ENCODE results near the gene NAV2. TPM values are rescaled to one million over a fixed set of nuclear protein-coding genes. Genes with fewer than 3 reads are reported as not detected.

Gene NAV2
- total and polyA plus RNA-seq, 2 donors (not counting 1 experiment from before 2014, with no cell fraction given): 8.1 to 14.0 TPM

- Histone ChIP-seq H3K4me1 (ENCODE audit: control insufficient read depth, extremely low read depth, insufficient read depth, low read length) (peaks cover 10% of the 10 kb centered on the region), H3K4me3 (replicated peaks in 1 of 4; ENCODE audit: control extremely low read depth in 1 of 4, insufficient read depth in 1 of 4, low read depth in 3 of 4, low read length in 4 of 4) (no peak overlapping the region), H3K9me3 (ENCODE audit: control insufficient read depth, insufficient read depth, low read depth, low read length) (no peaks in the 10 kb centered on the region), H4K20me1 (ENCODE audit: control insufficient read depth, extremely low read depth, insufficient read depth, low read length) (no peaks in the 10 kb centered on the region), H3K27ac (ENCODE audit: insufficient read depth, low read length) (no peak overlapping the region), H3K27me3 (ENCODE audit: control insufficient read depth, insufficient read depth, low read length) (no peaks in the 10 kb centered on the region), H2AFZ (ENCODE audit: low read length) (no peak overlapping the region), H3K79me2 (ENCODE audit: control insufficient read depth, insufficient read depth, low read length) (peaks cover 12% of the 10 kb centered on the region), H3K9ac (ENCODE audit: insufficient read depth, low read length) (no peak overlapping the region), H3K4me2 (ENCODE audit: extremely low read depth, insufficient read depth, low read length) (no peak overlapping the region), H3K36me3 (ENCODE audit: control insufficient read depth, insufficient read depth, low read length) (peaks cover 14% of the 10 kb centered on the region)
- TF ChIP-seq EZH2 (IDR thresholded peaks at IDR 0.05; ENCODE audit: low read length, missing control alignments) (no peak), CTCF (conservative IDR thresholded peaks at IDR 0.05 in 1 of 2, IDR thresholded peaks at IDR 0.05 in 1 of 2; ENCODE audit: low read depth in 1 of 2, low read length in 2 of 2) (no peak)
- DNase-seq (ENCODE audit: low read depth in 2 of 2): no peak
These were observed 226.2 kb downstream of the NAV2 start for GRCh38 chr11:19938866-19939265.

- Histone ChIP-seq H3K4me3 (replicated peaks in 1 of 4; ENCODE audit: control extremely low read depth in 1 of 4, insufficient read depth in 1 of 4, low read depth in 3 of 4, low read length in 4 of 4) (no peak overlapping the region), H3K9me3 (ENCODE audit: control insufficient read depth, insufficient read depth, low read depth, low read length) (no peaks in the 10 kb centered on the region), H3K27ac (ENCODE audit: insufficient read depth, low read length) (no peak overlapping the region), H3K9ac (ENCODE audit: insufficient read depth, low read length) (no peak overlapping the region), H4K20me1 (ENCODE audit: control insufficient read depth, extremely low read depth, insufficient read depth, low read length) (no peaks in the 10 kb centered on the region), H3K27me3 (ENCODE audit: control insufficient read depth, insufficient read depth, low read length) (no peaks in the 10 kb centered on the region), H2AFZ (ENCODE audit: low read length) (no peak overlapping the region), H3K4me1 (ENCODE audit: control insufficient read depth, extremely low read depth, insufficient read depth, low read length) (peaks cover 8% of the 10 kb centered on the region), H3K36me3 (ENCODE audit: control insufficient read depth, insufficient read depth, low read length) (peaks cover 8% of the 10 kb centered on the region), H3K4me2 (ENCODE audit: extremely low read depth, insufficient read depth, low read length) (no peak overlapping the region), H3K79me2 (ENCODE audit: control insufficient read depth, insufficient read depth, low read length) (peaks cover 8% of the 10 kb centered on the region)
- no peak for TF ChIP-seq CTCF (conservative IDR thresholded peaks at IDR 0.05 in 1 of 2, IDR thresholded peaks at IDR 0.05 in 1 of 2; ENCODE audit: low read depth in 1 of 2, low read length in 2 of 2)
- no peak for TF ChIP-seq EZH2 (IDR thresholded peaks at IDR 0.05; ENCODE audit: low read length, missing control alignments)
- DNase-seq (ENCODE audit: low read depth in 2 of 2): peak in 1 of 2 donors; percentile 42
These were observed 226.8 kb downstream of the NAV2 start for GRCh38 chr11:19939415-19939929.

- Histone ChIP-seq H4K20me1 (ENCODE audit: control insufficient read depth, extremely low read depth, insufficient read depth, low read length) (no peaks in the 10 kb centered on the region), H3K27me3 (ENCODE audit: control insufficient read depth, insufficient read depth, low read length) (no peaks in the 10 kb centered on the region), H3K27ac (ENCODE audit: insufficient read depth, low read length) (no peak overlapping the region), H3K9ac (ENCODE audit: insufficient read depth, low read length) (no peak overlapping the region), H3K36me3 (ENCODE audit: control insufficient read depth, insufficient read depth, low read length) (peaks cover 11% of the 10 kb centered on the region), H3K79me2 (ENCODE audit: control insufficient read depth, insufficient read depth, low read length) (peaks cover 5% of the 10 kb centered on the region), H3K4me2 (ENCODE audit: extremely low read depth, insufficient read depth, low read length) (no peak overlapping the region), H2AFZ (ENCODE audit: low read length) (no peak overlapping the region), H3K4me3 (replicated peaks in 1 of 4; ENCODE audit: control extremely low read depth in 1 of 4, insufficient read depth in 1 of 4, low read depth in 3 of 4, low read length in 4 of 4) (no peak overlapping the region), H3K4me1 (ENCODE audit: control insufficient read depth, extremely low read depth, insufficient read depth, low read length) (no peaks in the 10 kb centered on the region), H3K9me3 (ENCODE audit: control insufficient read depth, insufficient read depth, low read depth, low read length) (no peaks in the 10 kb centered on the region)
- TF ChIP-seq EZH2 (IDR thresholded peaks at IDR 0.05; ENCODE audit: low read length, missing control alignments): no peak
- TF ChIP-seq CTCF (conservative IDR thresholded peaks at IDR 0.05 in 1 of 2, IDR thresholded peaks at IDR 0.05 in 1 of 2; ENCODE audit: low read depth in 1 of 2, low read length in 2 of 2): no peak
- DNase-seq (ENCODE audit: low read depth in 2 of 2): no peak
These were observed 228.2 kb downstream of the NAV2 start for GRCh38 chr11:19940831-19941230.
